H54 (cell line): ENCODE measurements around the gene HOXD11.

Experiments
- DNase-seq: peaks from one replicate; pipeline ENCODE4 v3.0.0; 2011; ENCODE audit warnings: low spot score, mixed read lengths; ENCODE audit not compliant: insufficient read length
- FAIRE-seq: peaks from 3 replicates; lab custom pipeline; 2011; peaks lifted over from hg19 to GRCh38; lab: Jason Lieb, UNC
- POLR2A ChIP-seq: IDR thresholded peaks from 2 replicates; pipeline ENCODE4 v1.6.1; 2011; ENCODE audit warnings: low read depth, mild to moderate bottlenecking, low read length

HOXD11 gene

DNA sequence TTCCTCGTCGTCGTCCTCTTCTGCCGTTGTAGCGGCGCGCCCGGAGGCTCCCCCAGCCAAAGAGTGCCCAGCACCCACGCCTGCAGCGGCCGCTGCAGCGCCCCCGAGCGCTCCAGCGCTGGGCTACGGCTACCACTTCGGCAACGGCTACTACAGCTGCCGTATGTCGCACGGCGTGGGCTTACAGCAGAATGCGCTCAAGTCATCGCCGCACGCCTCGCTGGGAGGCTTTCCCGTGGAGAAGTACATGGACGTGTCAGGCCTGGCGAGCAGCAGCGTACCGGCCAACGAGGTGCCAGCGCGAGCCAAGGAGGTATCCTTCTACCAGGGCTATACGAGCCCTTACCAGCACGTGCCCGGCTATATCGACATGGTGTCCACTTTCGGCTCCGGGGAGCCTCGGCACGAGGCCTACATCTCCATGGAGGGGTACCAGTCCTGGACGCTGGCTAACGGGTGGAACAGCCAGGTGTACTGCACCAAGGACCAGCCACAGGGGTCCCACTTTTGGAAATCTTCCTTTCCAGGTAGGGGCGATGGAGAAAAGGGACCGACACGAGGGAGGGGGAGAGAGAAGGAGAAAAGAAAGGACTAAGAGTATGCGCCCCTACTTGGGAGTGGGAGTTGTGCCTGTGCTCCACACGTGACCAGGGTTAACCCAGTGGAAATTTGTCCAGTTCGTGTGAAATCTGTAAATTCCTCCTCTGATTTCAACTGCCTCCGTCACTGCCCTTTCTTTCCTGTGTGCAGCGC is 13.8 kb upstream of the HOXD11 start:
- no peak for TF ChIP-seq POLR2A
- FAIRE-seq = no peak
- peak; percentile 77 for DNase-seq

- no peak for TF ChIP-seq POLR2A
- FAIRE-seq = no peak
Measured at GRCh38 chr2:176093898-176094249, 13.2 kb upstream of the HOXD11 start.

GRCh38 chr2:176094349-176094748 is 12.7 kb upstream of the HOXD11 start:
- FAIRE-seq = no peak
- no peak for DNase-seq
- no peak for TF ChIP-seq POLR2A

More at GRCh38 chr2:176093898-176094249, 13.2 kb upstream of the HOXD11 start:
- no peak for DNase-seq

DNA sequence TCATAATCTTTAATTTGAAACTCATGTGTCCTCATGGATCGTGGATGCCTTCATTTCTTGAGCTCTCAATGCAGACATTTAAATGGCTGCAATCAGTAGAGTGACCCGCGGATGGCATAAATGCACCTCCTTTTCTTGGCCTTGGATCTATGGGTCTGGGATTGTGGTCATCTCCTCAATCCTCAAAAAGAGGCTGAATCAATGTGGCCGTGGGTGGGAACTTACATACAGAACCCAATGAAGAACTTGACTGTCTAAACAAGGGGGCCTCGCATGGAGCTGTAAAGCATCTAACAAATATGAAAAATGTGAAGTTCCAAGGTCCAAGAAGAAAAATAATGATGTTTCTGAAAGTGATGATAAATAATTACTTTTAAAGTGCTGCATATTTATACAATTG is 11.7 kb upstream of the HOXD11 start:
- DNase-seq (no peak), FAIRE-seq (no peak)
- TF ChIP-seq POLR2A = no peak

GRCh38 chr2:176096243-176096985 is 10.7 kb upstream of the HOXD11 start:
- FAIRE-seq = no peak
- no peak for DNase-seq
- TF ChIP-seq POLR2A = no peak

- peak; percentile 96 for DNase-seq
- TF ChIP-seq POLR2A = peak; percentile 26; the same call in 1 of the 2 replicates
- FAIRE-seq = no peak
Measured at GRCh38 chr2:176096986-176097819, 9.9 kb upstream of the HOXD11 start.

DNA sequence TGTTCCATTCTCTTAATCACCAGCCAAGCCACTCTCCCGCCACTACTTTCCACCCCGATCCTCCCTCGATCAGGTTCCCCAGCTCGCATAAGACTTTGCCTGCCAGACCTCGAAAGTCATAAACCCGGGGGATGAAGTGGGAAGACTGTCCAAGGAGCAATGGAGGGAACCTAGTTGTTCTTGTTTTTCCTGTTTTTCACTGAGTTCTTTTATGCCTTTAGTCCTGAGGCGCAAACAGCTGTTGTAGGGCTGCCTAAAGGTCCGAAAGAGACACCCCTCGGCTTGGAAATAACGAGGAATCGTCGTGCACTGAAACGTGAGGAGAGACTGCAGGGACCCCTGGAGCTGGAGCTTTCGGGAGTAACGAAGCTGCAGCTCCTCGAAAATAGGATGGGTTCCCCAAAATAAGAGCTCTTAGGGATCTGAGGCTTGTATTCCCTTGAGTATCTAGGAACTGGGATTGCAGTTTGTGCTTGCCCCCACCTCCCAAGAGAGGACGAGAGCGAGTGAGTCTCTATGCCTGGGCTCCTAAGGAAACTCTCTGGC is 9.2 kb upstream of the HOXD11 start:
- DNase-seq (no peak), FAIRE-seq (no peak)
- TF ChIP-seq POLR2A = no peak

- DNase-seq (no peak), FAIRE-seq (no peak)
- no peak for TF ChIP-seq POLR2A
Measured at GRCh38 chr2:176098366-176099158, 8.5 kb upstream of the HOXD11 start.

DNA sequence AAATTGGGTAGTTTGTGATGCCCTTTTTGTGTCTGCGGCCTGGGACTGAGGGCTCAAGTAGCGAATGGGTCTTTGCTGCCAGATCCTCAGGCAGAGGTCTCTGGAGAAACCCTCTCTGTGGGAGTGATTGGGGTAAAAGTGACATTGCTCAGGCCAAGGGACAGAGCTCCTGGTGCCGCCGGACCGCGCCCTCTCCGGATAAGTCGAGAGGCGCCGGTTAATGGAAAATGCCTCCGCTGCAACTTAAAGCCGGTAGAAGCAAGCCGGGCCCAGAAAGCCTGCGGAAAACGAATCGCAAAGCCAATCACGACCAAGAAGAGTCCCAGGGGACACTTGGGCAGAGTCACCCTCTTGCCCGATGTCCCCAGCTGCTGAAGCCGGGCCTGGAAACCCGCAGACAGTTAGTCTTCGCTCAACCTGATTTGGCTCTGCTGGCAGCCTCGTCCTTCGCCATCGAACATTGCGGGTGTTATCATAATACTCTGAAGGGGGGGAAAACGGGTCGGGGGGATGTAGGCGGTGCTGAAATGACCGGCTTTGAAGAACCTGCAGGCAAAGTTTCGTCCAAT is 7.8 kb upstream of the HOXD11 start:
- FAIRE-seq = no peak
- TF ChIP-seq POLR2A = no peak
- no peak for DNase-seq

- FAIRE-seq (no peak), DNase-seq (no peak)
- no peak for TF ChIP-seq POLR2A
Measured at GRCh38 chr2:176099728-176100546, 7.1 kb upstream of the HOXD11 start, which contains the start of gene HOXD12. Gene HOXD12, plus strand, starts transcription at chr2:176099795. Its CDS starts 7 bp downstream, at chr2:176099802.

DNA sequence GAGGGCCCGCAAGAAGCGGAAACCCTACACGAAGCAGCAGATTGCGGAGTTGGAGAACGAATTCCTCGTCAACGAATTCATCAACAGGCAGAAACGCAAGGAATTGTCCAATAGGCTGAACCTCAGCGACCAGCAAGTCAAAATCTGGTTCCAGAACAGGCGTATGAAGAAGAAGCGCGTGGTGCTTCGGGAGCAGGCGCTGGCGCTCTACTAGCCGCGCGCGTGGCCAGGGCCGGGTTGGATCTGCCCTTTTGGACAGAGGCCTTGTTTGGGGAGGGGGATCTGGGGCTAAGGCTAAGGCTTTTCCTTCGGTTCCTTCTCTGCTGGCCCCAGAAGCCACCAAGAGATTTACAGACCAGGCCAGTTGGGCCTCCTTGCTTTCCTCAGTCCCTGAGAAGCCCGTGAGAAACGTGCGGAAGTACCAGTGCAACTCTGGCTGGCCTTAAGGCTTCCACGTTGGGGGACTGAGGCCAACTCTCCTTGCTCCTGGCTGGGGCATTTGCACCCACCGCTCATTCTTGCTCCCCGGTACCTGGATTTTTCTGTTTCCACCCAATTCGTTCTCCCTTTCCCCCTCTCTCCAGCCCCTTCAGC is 6.4 kb upstream of the HOXD11 start:
- DNase-seq (no peak), FAIRE-seq (no peak)

More for the DNA sequence above, 6.4 kb upstream of the HOXD11 start:
- TF ChIP-seq POLR2A = no peak
